Measurements from ENCODE around the gene ZNF772. TPM values are rescaled to one million over a fixed set of nuclear protein-coding genes. Genes with fewer than 3 reads are reported as not detected.

The ZNF772 gene
- total and polyA plus RNA-seq, 2 experiments from 2014 or later = 2.5 to 28.0 TPM

GRCh38 chr19:57421037-57421436 is 56.3 kb downstream of the ZNF772 start (continued):
- TF ChIP-seq, protein P1, sequence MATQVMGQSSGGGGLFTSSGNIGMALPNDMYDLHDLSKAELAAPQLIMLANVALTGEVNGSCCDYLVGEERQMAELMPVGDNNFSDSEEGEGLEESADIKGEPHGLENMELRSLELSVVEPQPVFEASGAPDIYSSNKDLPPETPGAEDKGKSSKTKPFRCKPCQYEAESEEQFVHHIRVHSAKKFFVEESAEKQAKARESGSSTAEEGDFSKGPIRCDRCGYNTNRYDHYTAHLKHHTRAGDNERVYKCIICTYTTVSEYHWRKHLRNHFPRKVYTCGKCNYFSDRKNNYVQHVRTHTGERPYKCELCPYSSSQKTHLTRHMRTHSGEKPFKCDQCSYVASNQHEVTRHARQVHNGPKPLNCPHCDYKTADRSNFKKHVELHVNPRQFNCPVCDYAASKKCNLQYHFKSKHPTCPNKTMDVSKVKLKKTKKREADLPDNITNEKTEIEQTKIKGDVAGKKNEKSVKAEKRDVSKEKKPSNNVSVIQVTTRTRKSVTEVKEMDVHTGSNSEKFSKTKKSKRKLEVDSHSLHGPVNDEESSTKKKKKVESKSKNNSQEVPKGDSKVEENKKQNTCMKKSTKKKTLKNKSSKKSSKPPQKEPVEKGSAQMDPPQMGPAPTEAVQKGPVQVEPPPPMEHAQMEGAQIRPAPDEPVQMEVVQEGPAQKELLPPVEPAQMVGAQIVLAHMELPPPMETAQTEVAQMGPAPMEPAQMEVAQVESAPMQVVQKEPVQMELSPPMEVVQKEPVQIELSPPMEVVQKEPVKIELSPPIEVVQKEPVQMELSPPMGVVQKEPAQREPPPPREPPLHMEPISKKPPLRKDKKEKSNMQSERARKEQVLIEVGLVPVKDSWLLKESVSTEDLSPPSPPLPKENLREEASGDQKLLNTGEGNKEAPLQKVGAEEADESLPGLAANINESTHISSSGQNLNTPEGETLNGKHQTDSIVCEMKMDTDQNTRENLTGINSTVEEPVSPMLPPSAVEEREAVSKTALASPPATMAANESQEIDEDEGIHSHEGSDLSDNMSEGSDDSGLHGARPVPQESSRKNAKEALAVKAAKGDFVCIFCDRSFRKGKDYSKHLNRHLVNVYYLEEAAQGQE (IDR thresholded peaks at IDR 0.05; ENCODE audit: unreplicated experiment) = no peak
- TF ChIP-seq EZH2 (IDR thresholded peaks at IDR 0.05; ENCODE audit: low read depth, unreplicated experiment) (no peak), CREB1 (CRISPR knock-in tag; IDR thresholded peaks at IDR 0.05; ENCODE audit: low read depth) (no peak)
- TF ChIP-seq, protein P2, sequence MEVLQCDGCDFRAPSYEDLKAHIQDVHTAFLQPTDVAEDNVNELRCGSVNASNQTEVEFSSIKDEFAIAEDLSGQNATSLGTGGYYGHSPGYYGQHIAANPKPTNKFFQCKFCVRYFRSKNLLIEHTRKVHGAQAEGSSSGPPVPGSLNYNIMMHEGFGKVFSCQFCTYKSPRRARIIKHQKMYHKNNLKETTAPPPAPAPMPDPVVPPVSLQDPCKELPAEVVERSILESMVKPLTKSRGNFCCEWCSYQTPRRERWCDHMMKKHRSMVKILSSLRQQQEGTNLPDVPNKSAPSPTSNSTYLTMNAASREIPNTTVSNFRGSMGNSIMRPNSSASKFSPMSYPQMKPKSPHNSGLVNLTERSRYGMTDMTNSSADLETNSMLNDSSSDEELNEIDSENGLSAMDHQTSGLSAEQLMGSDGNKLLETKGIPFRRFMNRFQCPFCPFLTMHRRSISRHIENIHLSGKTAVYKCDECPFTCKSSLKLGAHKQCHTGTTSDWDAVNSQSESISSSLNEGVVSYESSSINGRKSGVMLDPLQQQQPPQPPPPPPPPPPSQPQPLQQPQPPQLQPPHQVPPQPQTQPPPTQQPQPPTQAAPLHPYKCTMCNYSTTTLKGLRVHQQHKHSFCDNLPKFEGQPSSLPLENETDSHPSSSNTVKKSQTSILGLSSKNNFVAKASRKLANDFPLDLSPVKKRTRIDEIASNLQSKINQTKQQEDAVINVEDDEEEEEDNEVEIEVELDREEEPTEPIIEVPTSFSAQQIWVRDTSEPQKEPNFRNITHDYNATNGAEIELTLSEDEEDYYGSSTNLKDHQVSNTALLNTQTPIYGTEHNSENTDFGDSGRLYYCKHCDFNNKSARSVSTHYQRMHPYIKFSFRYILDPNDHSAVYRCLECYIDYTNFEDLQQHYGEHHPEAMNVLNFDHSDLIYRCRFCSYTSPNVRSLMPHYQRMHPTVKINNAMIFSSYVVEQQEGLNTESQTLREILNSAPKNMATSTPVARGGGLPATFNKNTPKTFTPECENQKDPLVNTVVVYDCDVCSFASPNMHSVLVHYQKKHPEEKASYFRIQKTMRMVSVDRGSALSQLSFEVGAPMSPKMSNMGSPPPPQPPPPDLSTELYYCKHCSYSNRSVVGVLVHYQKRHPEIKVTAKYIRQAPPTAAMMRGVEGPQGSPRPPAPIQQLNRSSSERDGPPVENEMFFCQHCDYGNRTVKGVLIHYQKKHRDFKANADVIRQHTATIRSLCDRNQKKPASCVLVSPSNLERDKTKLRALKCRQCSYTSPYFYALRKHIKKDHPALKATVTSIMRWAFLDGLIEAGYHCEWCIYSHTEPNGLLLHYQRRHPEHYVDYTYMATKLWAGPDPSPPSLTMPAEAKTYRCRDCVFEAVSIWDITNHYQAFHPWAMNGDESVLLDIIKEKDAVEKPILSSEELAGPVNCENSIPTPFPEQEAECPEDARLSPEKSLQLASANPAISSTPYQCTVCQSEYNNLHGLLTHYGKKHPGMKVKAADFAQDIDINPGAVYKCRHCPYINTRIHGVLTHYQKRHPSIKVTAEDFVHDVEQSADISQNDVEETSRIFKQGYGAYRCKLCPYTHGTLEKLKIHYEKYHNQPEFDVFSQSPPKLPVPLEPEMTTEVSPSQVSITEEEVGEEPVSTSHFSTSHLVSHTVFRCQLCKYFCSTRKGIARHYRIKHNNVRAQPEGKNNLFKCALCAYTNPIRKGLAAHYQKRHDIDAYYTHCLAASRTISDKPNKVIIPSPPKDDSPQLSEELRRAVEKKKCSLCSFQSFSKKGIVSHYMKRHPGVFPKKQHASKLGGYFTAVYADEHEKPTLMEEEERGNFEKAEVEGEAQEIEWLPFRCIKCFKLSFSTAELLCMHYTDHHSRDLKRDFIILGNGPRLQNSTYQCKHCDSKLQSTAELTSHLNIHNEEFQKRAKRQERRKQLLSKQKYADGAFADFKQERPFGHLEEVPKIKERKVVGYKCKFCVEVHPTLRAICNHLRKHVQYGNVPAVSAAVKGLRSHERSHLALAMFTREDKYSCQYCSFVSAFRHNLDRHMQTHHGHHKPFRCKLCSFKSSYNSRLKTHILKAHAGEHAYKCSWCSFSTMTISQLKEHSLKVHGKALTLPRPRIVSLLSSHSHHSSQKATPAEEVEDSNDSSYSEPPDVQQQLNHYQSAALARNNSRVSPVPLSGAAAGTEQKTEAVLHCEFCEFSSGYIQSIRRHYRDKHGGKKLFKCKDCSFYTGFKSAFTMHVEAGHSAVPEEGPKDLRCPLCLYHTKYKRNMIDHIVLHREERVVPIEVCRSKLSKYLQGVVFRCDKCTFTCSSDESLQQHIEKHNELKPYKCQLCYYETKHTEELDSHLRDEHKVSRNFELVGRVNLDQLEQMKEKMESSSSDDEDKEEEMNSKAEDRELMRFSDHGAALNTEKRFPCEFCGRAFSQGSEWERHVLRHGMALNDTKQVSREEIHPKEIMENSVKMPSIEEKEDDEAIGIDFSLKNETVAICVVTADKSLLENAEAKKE (CRISPR knock-in tag; IDR thresholded peaks at IDR 0.05) = no peak

- Mint-ChIP-seq H3K27ac (no peak overlapping the region), H3K4me1 (no peaks in the 10 kb centered on the region), H3K4me3 (no peak overlapping the region), H3K36me3 (ENCODE audit: low read depth) (peaks cover 33% of the 10 kb centered on the region), H3K27me3 (ENCODE audit: insufficient read depth, low read depth, poor library complexity) (peaks cover 4% of the 10 kb centered on the region), H3K9me3 (no peaks in the 10 kb centered on the region)
- Histone ChIP-seq H3K9me2 (ENCODE audit: insufficient read depth) (no peaks in the 10 kb centered on the region), H3K4me2 (no peak overlapping the region), H3K4me3 (no peak overlapping the region), H2AFZ (no peak overlapping the region), H3F3A (replicated peaks; ENCODE audit: low read depth) (no peaks in the 10 kb centered on the region), H3K36me3 (ENCODE audit: insufficient read depth) (peaks cover 3% of the 10 kb centered on the region), H3K79me2 (replicated peaks; ENCODE audit: insufficient read depth) (peaks cover 6% of the 10 kb centered on the region; the same call in 1 of the 2 replicates), H3K27ac (ENCODE audit: low read depth) (no peak overlapping the region), H3K4me1 (ENCODE audit: insufficient read depth) (no peaks in the 10 kb centered on the region), H3K27me3 (ENCODE audit: insufficient read depth) (no peaks in the 10 kb centered on the region), H4K20me1 (replicated peaks; ENCODE audit: insufficient read depth) (no peaks in the 10 kb centered on the region; the same call in 1 of the 2 replicates)
- no peak for ATAC-seq
- DNase-seq (ENCODE audit: low spot score) = no peak
- TF ChIP-seq, protein P2 (CRISPR knock-in tag; IDR thresholded peaks at IDR 0.05) = no peak
- no peak for TF ChIP-seq ZNF114 (CRISPR knock-in tag; IDR thresholded peaks at IDR 0.05)
- TF ChIP-seq CREB1 (CRISPR knock-in tag; IDR thresholded peaks at IDR 0.05; ENCODE audit: low read depth) = no peak
These were observed 57.9 kb downstream of the ZNF772 start for GRCh38 chr19:57419439-57419838.
